ENCODE results near the gene POM121L12.

The POM121L12 gene

DNA sequence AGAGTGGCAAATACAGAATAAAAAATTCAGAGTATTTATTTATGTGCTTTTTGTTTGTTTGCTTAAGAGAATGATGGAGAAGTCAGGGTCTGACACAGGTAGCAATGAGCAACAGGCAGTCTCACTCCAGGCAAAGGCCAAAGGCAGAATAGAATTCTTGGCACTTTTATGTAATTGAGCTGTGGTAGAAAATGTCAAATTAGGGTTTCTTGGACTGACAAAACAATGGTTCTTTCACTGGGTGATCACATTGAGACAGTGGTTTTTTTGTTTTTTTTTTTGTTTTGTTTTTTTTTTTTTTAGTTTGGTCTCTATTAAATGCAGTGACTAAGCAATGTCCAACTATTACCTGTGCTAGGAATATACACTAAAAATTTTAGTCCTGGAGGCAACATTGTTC lies 27.4 kb downstream of the POM121L12 start:
- Histone ChIP-seq H3K27me3 (ENCODE audit: insufficient read depth, poor library complexity, severe bottlenecking) (no peaks in the 10 kb centered on the region), H3K4me3 (ENCODE audit: severe bottlenecking) (no peak overlapping the region), H3K36me3 (ENCODE audit: low read depth) (no peaks in the 10 kb centered on the region), H3K4me1 (ENCODE audit: insufficient read depth, poor library complexity, severe bottlenecking) (no peaks in the 10 kb centered on the region), H3K9me3 (ENCODE audit: severe bottlenecking) (no peaks in the 10 kb centered on the region), H3K27ac (ENCODE audit: poor library complexity, severe bottlenecking) (no peak overlapping the region)
- no peak for DNase-seq (ENCODE audit: low spot score)
- no peak for ATAC-seq (ENCODE audit: low read depth)
- TF ChIP-seq, protein P1, sequence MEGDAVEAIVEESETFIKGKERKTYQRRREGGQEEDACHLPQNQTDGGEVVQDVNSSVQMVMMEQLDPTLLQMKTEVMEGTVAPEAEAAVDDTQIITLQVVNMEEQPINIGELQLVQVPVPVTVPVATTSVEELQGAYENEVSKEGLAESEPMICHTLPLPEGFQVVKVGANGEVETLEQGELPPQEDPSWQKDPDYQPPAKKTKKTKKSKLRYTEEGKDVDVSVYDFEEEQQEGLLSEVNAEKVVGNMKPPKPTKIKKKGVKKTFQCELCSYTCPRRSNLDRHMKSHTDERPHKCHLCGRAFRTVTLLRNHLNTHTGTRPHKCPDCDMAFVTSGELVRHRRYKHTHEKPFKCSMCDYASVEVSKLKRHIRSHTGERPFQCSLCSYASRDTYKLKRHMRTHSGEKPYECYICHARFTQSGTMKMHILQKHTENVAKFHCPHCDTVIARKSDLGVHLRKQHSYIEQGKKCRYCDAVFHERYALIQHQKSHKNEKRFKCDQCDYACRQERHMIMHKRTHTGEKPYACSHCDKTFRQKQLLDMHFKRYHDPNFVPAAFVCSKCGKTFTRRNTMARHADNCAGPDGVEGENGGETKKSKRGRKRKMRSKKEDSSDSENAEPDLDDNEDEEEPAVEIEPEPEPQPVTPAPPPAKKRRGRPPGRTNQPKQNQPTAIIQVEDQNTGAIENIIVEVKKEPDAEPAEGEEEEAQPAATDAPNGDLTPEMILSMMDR (IDR thresholded peaks at IDR 0.05; ENCODE audit: poor library complexity, severe bottlenecking), result no peak

DNA sequence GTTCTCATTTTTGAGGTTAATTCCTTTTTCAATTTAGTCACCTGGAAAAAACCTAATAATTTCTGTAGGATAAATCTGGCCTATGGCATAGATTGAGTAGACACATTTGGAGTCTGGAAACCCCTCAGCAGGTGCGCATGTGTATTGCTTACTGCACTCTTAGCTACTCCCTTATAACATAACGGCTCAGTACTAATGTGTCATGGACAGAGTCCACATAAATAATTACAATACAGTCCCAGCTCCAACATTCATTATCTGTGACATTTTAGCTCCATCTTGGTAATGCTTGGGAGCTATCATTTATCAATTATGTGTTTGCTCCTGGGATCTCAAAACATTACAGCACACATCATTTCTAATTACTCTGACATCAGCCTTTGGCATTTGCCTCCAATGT lies 33.2 kb downstream of the POM121L12 start:
- no peak overlapping the region for H3K4me3 ChIP-seq (ENCODE audit: severe bottlenecking)
- ATAC-seq (ENCODE audit: low read depth), result no peak
- TF ChIP-seq, protein P1 (IDR thresholded peaks at IDR 0.05; ENCODE audit: poor library complexity, severe bottlenecking), result no peak

DNA sequence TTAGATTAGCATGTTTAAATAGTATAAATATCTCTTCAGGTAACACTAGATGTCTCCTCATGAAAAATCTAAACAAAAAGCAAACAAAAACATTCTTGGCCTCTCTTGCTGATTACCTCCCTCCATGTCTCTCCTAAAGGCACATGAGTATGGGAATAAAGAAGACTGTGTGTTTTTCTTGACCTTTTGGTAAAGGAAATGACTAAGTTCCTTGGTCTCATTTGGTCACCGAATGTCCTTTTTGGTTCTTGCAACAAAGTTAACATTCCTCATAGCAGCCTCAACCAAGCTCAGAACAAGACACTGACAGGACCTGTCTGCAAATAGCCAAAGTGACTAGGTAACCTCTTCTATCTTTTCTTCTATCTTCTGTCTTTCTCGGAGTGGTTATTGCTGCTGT lies 35.5 kb downstream of the POM121L12 start:
- Histone ChIP-seq H3K4me3 (ENCODE audit: severe bottlenecking) (no peak overlapping the region), H3K27ac (ENCODE audit: poor library complexity, severe bottlenecking) (no peak overlapping the region), H3K27me3 (ENCODE audit: insufficient read depth, poor library complexity, severe bottlenecking) (peaks cover 3% of the 10 kb centered on the region), H3K4me1 (ENCODE audit: insufficient read depth, poor library complexity, severe bottlenecking) (no peaks in the 10 kb centered on the region), H3K36me3 (ENCODE audit: low read depth) (no peaks in the 10 kb centered on the region), H3K9me3 (ENCODE audit: severe bottlenecking) (no peaks in the 10 kb centered on the region)
- TF ChIP-seq, protein P1 (IDR thresholded peaks at IDR 0.05; ENCODE audit: poor library complexity, severe bottlenecking), result no peak
- no peak for ATAC-seq (ENCODE audit: low read depth)
- DNase-seq (ENCODE audit: low spot score), result no peak

More for the DNA sequence above, 33.2 kb downstream of the POM121L12 start:
- peaks cover 3% of the 10 kb centered on the region for H3K27me3 ChIP-seq (ENCODE audit: insufficient read depth, poor library complexity, severe bottlenecking)
- H3K27ac ChIP-seq (ENCODE audit: poor library complexity, severe bottlenecking), result no peak overlapping the region
- H3K9me3 ChIP-seq (ENCODE audit: severe bottlenecking), result no peaks in the 10 kb centered on the region
- no peaks in the 10 kb centered on the region for H3K4me1 ChIP-seq (ENCODE audit: insufficient read depth, poor library complexity, severe bottlenecking)
- no peak for DNase-seq (ENCODE audit: low spot score)
- H3K36me3 ChIP-seq (ENCODE audit: low read depth), result no peaks in the 10 kb centered on the region

Data from RWPE2 (cell line).